NCI-H2171 (cell line): Measurements from ENCODE around the gene TUT7.
"Not testable (repeated sequence)": the region's sequence is repeated elsewhere in the genome, so short reads cannot be mapped to it uniquely, and the experiment has no call there.

Source experiments
- DNase-seq: peaks from one replicate; lab custom pipeline; 2025; lab: John Stamatoyannopoulos, UW

Gene TUT7

GRCh38 chr9:86304236-86304730 is 49.9 kb downstream of the TUT7 start:
- no peak for DNase-seq

GRCh38 chr9:86303316-86303975 is 50.8 kb downstream of the TUT7 start:
- DNase-seq = no peak

GRCh38 chr9:86301686-86302085 is 52.5 kb downstream of the TUT7 start:
- peak; percentile 11 for DNase-seq

GRCh38 chr9:86300701-86301100 is 53.5 kb downstream of the TUT7 start:
- no peak for DNase-seq

- no peak for DNase-seq
Observed at GRCh38 chr9:86298873-86299272, 55.3 kb downstream of the TUT7 start.

- DNase-seq = not testable (repeated sequence)
Observed at GRCh38 chr9:86290341-86290740, 63.9 kb downstream of the TUT7 start.

- DNase-seq = no peak
Observed at GRCh38 chr9:86288499-86289198, 65.6 kb downstream of the TUT7 start.

GRCh38 chr9:86287013-86287412 is 67.2 kb downstream of the TUT7 start:
- no peak for DNase-seq

GRCh38 chr9:86286278-86286677 is 67.9 kb downstream of the TUT7 start:
- no peak for DNase-seq

GRCh38 chr9:86285261-86285660 is 68.9 kb downstream of the TUT7 start:
- DNase-seq = no peak

GRCh38 chr9:86282979-86283535 is 71.2 kb downstream of the TUT7 start:
- DNase-seq = no peak

GRCh38 chr9:86282077-86282978 is 71.9 kb downstream of the TUT7 start, which contains the start of gene ISCA1:
Gene ISCA1 (minus strand): TSS chr9:86282538. CDS start chr9:86282458, 80 bp downstream.
- DNase-seq = peak; percentile 94

- no peak for DNase-seq
Observed at GRCh38 chr9:86281593-86282076, 72.6 kb downstream of the TUT7 start.

GRCh38 chr9:86280580-86280979 is 73.6 kb downstream of the TUT7 start:
- DNase-seq = no peak

GRCh38 chr9:86279839-86280238 is 74.4 kb downstream of the TUT7 start:
- no peak for DNase-seq

GRCh38 chr9:86277072-86277471 is 77.1 kb downstream of the TUT7 start:
- no peak for DNase-seq

GRCh38 chr9:86275962-86276361 is 78.2 kb downstream of the TUT7 start:
- no peak for DNase-seq

GRCh38 chr9:86274821-86275643 is 79.2 kb downstream of the TUT7 start:
- DNase-seq = no peak

GRCh38 chr9:86272221-86272620 is 82.0 kb downstream of the TUT7 start:
- DNase-seq = no peak

- DNase-seq = no peak
Observed at GRCh38 chr9:86263876-86264275, 90.3 kb downstream of the TUT7 start.

GRCh38 chr9:86262492-86262891 is 91.7 kb downstream of the TUT7 start:
- no peak for DNase-seq
